Aorta (tissue), 5 donors: ENCODE data around the gene RASD2. TPM values are rescaled to one million over a fixed set of nuclear protein-coding genes. Genes with fewer than 3 reads are reported as not detected.
"Not testable (repeated sequence)": the region's sequence is repeated elsewhere in the genome, so short reads cannot be mapped to it uniquely, and the experiment has no call there.

Source experiments
- ATAC-seq: fragments of 200-7000 bp; cut with Tn5 transposase; one replicate; pipeline ENCODE4 v1.9.1; 2022; ENCODE audit warnings: moderate library complexity; ENCODE audit not compliant: low FRiP score
- DNase-seq, 2 donors: peaks; one replicate each; pipeline ENCODE4 v3.0.0-alpha.2; 2020
- H3K27ac ChIP-seq, 2 donors: one replicate each; pipeline ENCODE4 v1.5.1; 2013; ENCODE audit warnings: low read length in 2 of 2, mild to moderate bottlenecking in 2 of 2, moderate library complexity in 2 of 2, control low read depth in 1 of 2, inconsistent platforms in 1 of 2, low read depth in 1 of 2
- H3K27me3 ChIP-seq, 2 donors: one replicate each; pipeline ENCODE4 v1.6.1; 2013; ENCODE audit warnings: control low read depth in 1 of 2, low read length in 1 of 2, mild to moderate bottlenecking in 1 of 2, moderate library complexity in 1 of 2; ENCODE audit not compliant: insufficient read depth in 2 of 2, control insufficient read depth in 1 of 2
- H3K36me3 ChIP-seq, 2 donors: one replicate each; pipeline ENCODE4 v1.6.1; 2013; ENCODE audit warnings: control low read depth in 1 of 2, low read length in 1 of 2, mild to moderate bottlenecking in 1 of 2; ENCODE audit not compliant: insufficient read depth in 2 of 2, control insufficient read depth in 1 of 2
- H3K4me1 ChIP-seq, 2 donors: one replicate each; pipeline ENCODE4 v1.6.1; 2013; ENCODE audit warnings: low read length in 2 of 2, control low read depth in 1 of 2, mild to moderate bottlenecking in 1 of 2, moderate library complexity in 1 of 2; ENCODE audit not compliant: insufficient read depth in 2 of 2, control insufficient read depth in 1 of 2
- H3K4me3 ChIP-seq, 2 donors: one replicate each; pipeline ENCODE4 v1.5.1; 2013; ENCODE audit warnings: low read length in 2 of 2, control low read depth in 1 of 2, mild to moderate bottlenecking in 1 of 2
- H3K9me3 ChIP-seq: one replicate; pipeline ENCODE4 v1.6.1; 2013; ENCODE audit warnings: mild to moderate bottlenecking, low read length; ENCODE audit not compliant: control insufficient read depth
- WGBS, 2 donors: extraction: QIAGEN DNeasy Blood & Tissue Kit; methylation state at CpG; one replicate each; pipeline ENCODE4 v1.1.7; 2013; 5-methylcytosine and 5-hydroxymethylcytosine counted together
- intact Hi-C, 2 donors: fragments of 100-400 bp; cut with DNase I; formaldehyde crosslinking; loops; one replicate each; pipeline versions ENCODE4 v1.14.2 to v1.15.0; 2022
- polyA plus RNA-seq, 2 donors: library from polyadenylated mRNA; stranded (reverse); fragments of 200-250 nt; gene quantifications; one replicate each; pipeline ENCODE4 v1.2.3, GENCODE V29; 2013
- total RNA-seq, 2 donors: library from RNA; stranded (reverse); fragmentation: NEBNext Ultra II Directional; extraction: Animal tissue kit (Norgen Biotek cat#: 25700); gene quantifications; one replicate each; pipeline ENCODE4 v1.2.1, GENCODE V29; 2021
- donor health status: healthy with polysubstance abuse.
- donor health status: Bipolar disorder and iron deficiency.
- donor health status: DM: no; HTN: no; CAD: no.
- donor health status: DM: no; HTN: no; CAD: no.
- donor health status: DM: yes; HTN: yes; CAD: no.

RASD2 gene
- total and polyA plus RNA-seq, 4 donors = 0.77 to 29.8 (median 7.8) TPM

GRCh38 chr22:35505399-35506258 is 35.0 kb upstream of the RASD2 start:
- ATAC-seq = no peak
- no peaks in the 10 kb centered on the region for H3K36me3 ChIP-seq
- 57 to 63% methylated on average over 7 of the region's 7 CpGs for WGBS, 2 donors
- no peaks in the 10 kb centered on the region for H3K4me1 ChIP-seq
- no peak overlapping the region for H3K4me3 ChIP-seq
- H3K9me3 ChIP-seq = no peaks in the 10 kb centered on the region
- DNase-seq = no peak
- no peak overlapping the region for H3K27ac ChIP-seq
- intact Hi-C loops = loop anchor here in 1 of 2 donors (5.0 kb wide), 1 partner anchor 62 kb away; no protein-coding TSS in a partner anchor
- peaks cover 0 to 6% of the 10 kb centered on the region in 2 donors for H3K27me3 ChIP-seq

GRCh38 chr22:35506259-35506570 is 34.4 kb upstream of the RASD2 start:
- Histone ChIP-seq H3K27me3 (peaks cover 0 to 6% of the 10 kb centered on the region in 2 donors), H3K4me1 (no peaks in the 10 kb centered on the region), H3K27ac (no peak overlapping the region), H3K4me3 (no peak overlapping the region), H3K36me3 (no peaks in the 10 kb centered on the region), H3K9me3 (no peaks in the 10 kb centered on the region)
- 43 to 48% methylated on average over 2 of the region's 2 CpGs for whole genome bisulfite sequencing, 2 donors
- ATAC-seq = no peak
- no peak for DNase-seq
- intact Hi-C loops = loop anchor here in 1 of 2 donors (5.0 kb wide), 1 partner anchor 61 kb away; no protein-coding TSS in a partner anchor

- not testable (repeated sequence) for H3K4me1 ChIP-seq, H3K4me3 ChIP-seq, DNase-seq, H3K9me3 ChIP-seq, H3K27ac ChIP-seq, H3K27me3 ChIP-seq, H3K36me3 ChIP-seq, ATAC-seq
- intact Hi-C loops = loop anchor here in 1 of 2 donors (5.0 kb wide), 1 partner anchor 59 kb away; no protein-coding TSS in a partner anchor
- WGBS, 2 donors = 89 to 91% methylated on average over 7 of the region's 7 CpGs
These were observed 32.8 kb upstream of the RASD2 start for GRCh38 chr22:35507851-35508250.

GRCh38 chr22:35509451-35509850 is 31.2 kb upstream of the RASD2 start:
- H3K4me3 ChIP-seq = no peak overlapping the region
- DNase-seq (no peak), ATAC-seq (no peak)
- 79 to 85% methylated on average over 10 of the region's 10 CpGs for WGBS, 2 donors
- no peak overlapping the region for H3K27ac ChIP-seq
- H3K9me3 ChIP-seq = no peaks in the 10 kb centered on the region
- intact Hi-C loops = loop anchor here in 1 of 2 donors (5.0 kb wide), 1 partner anchor 58 kb away; no protein-coding TSS in a partner anchor
- H3K27me3 ChIP-seq = no peaks in the 10 kb centered on the region
- H3K4me1 ChIP-seq = no peaks in the 10 kb centered on the region
- no peaks in the 10 kb centered on the region for H3K36me3 ChIP-seq

GRCh38 chr22:35509960-35510359 is 30.7 kb upstream of the RASD2 start:
- no peaks in the 10 kb centered on the region for H3K27me3 ChIP-seq
- H3K4me3 ChIP-seq = no peak overlapping the region
- no peaks in the 10 kb centered on the region for H3K9me3 ChIP-seq
- H3K36me3 ChIP-seq = no peaks in the 10 kb centered on the region
- intact Hi-C loops = loop anchor here in 1 of 2 donors (5.0 to 10.0 kb wide), 2 partner anchors 55 to 57 kb away; no protein-coding TSS in a partner anchor
- DNase-seq (no peak), ATAC-seq (no peak)
- WGBS, 2 donors = 86 to 94% methylated on average over 2 of the region's 2 CpGs
- H3K27ac ChIP-seq = no peak overlapping the region
- no peaks in the 10 kb centered on the region for H3K4me1 ChIP-seq

- 71 to 75% methylated on average over 6 of the region's 6 CpGs for WGBS, 2 donors
- no peaks in the 10 kb centered on the region for H3K4me1 ChIP-seq
- no peak for DNase-seq
- H3K36me3 ChIP-seq = no peaks in the 10 kb centered on the region
- H3K27me3 ChIP-seq = no peaks in the 10 kb centered on the region
- H3K4me3 ChIP-seq = no peak overlapping the region
- intact Hi-C loops = loop anchor here in 1 of 2 donors (10.0 kb wide), 1 partner anchor 56 kb away; no protein-coding TSS in a partner anchor
- no peaks in the 10 kb centered on the region for H3K9me3 ChIP-seq
- no peak overlapping the region for H3K27ac ChIP-seq
- no peak for ATAC-seq
These were observed 30.1 kb upstream of the RASD2 start for GRCh38 chr22:35510481-35510934.

- Histone ChIP-seq H3K27me3 (no peaks in the 10 kb centered on the region), H3K4me1 (no peaks in the 10 kb centered on the region), H3K27ac (no peak overlapping the region), H3K9me3 (no peaks in the 10 kb centered on the region), H3K36me3 (no peaks in the 10 kb centered on the region), H3K4me3 (no peak overlapping the region)
- intact Hi-C loops = loop anchor here in 1 of 2 donors (10.0 kb wide), 1 partner anchor 56 kb away; no protein-coding TSS in a partner anchor
- ATAC-seq = no peak
- no peak for DNase-seq
- 84 to 92% methylated on average over 4 of the region's 4 CpGs for WGBS, 2 donors
These were observed 29.7 kb upstream of the RASD2 start for GRCh38 chr22:35510951-35511350.

GRCh38 chr22:35514366-35514765 is 26.3 kb upstream of the RASD2 start:
- no peaks in the 10 kb centered on the region for H3K27me3 ChIP-seq
- no peak overlapping the region for H3K27ac ChIP-seq
- no peaks in the 10 kb centered on the region for H3K4me1 ChIP-seq
- H3K9me3 ChIP-seq = no peaks in the 10 kb centered on the region
- intact Hi-C loops = loop anchor here in 1 of 2 donors (10.0 kb wide), 1 partner anchor 60 kb away; no protein-coding TSS in a partner anchor
- ATAC-seq (no peak), DNase-seq (no peak)
- 84 to 89% methylated on average over 2 of the region's 2 CpGs for WGBS, 2 donors
- H3K4me3 ChIP-seq = no peak overlapping the region
- H3K36me3 ChIP-seq = no peaks in the 10 kb centered on the region
